IMR-90 (cell line): ENCODE data around the gene RAD23B. TPM values are rescaled to one million over a fixed set of nuclear protein-coding genes. Genes with fewer than 3 reads are reported as not detected.

Source experiments
- ATAC-seq: fragments of 200-7000 bp; cut with Tn5 transposase; 2 replicates; pipeline ENCODE4 v1.9.1; 2020; ENCODE audit warnings: low read depth, mild to moderate bottlenecking, moderate library complexity
- BruUV-seq: library from RNA; stranded (reverse); fragments of 400-500 nt; replicated peaks from 2 replicates; lab custom pipeline; 2021; lab: Mats Ljungman, UMichigan
- CTCF ChIA-PET: fragments of 300-600 bp; formaldehyde crosslinking; extraction: SDS; loops from one replicate; lab custom pipeline; 2021; ENCODE audit warnings: antibody characterized with exemption; lab: Yijun Ruan, JAX
- POLR2A ChIA-PET: fragments of 300-600 bp; sonication (Branson Sonifier 250); formaldehyde crosslinking; loops from one replicate; lab custom pipeline; 2022; ENCODE audit warnings: antibody characterized with exemption; ENCODE audit not compliant: unreplicated experiment; lab: Charles Lee
- DNase-seq: peaks from one replicate; pipeline ENCODE4 v3.0.0; 2013
- H2AFZ ChIP-seq: replicated peaks from 2 replicates; pipeline ENCODE3; 2013; ENCODE audit warnings: low read length, mild to moderate bottlenecking; ENCODE audit not compliant: poor library complexity
- H2AK5ac ChIP-seq: 2 replicates; pipeline ENCODE4 v1.6.1; 2013; ENCODE audit warnings: low read depth, low read length, inconsistent platforms
- H2AK9ac ChIP-seq: replicated peaks from 2 replicates; pipeline ENCODE3; 2013; ENCODE audit warnings: mild to moderate bottlenecking, low read depth, low read length, moderate library complexity; ENCODE audit not compliant: poor library complexity
- H2BK120ac ChIP-seq: 2 replicates; pipeline ENCODE4 v1.6.1; 2013; ENCODE audit warnings: low read depth, low read length, inconsistent platforms
- H2BK15ac ChIP-seq: 3 replicates; pipeline ENCODE4 v1.6.1; 2013; ENCODE audit warnings: low read depth, low read length, inconsistent platforms
- H2BK20ac ChIP-seq: 2 replicates; pipeline ENCODE4 v1.6.1; 2013; ENCODE audit warnings: low read depth, mild to moderate bottlenecking, inconsistent platforms, low read length, moderate library complexity
- H2BK5ac ChIP-seq: 2 replicates; pipeline ENCODE4 v1.6.1; 2013; ENCODE audit warnings: mild to moderate bottlenecking, low read depth, low read length, inconsistent platforms; ENCODE audit not compliant: poor library complexity, severe bottlenecking
- H3K14ac ChIP-seq: replicated peaks from 2 replicates; pipeline ENCODE4 v1.6.1; 2013; ENCODE audit warnings: low read depth, low read length, inconsistent platforms
- H3K18ac ChIP-seq: 2 replicates; pipeline ENCODE4 v1.6.1; 2013; ENCODE audit warnings: low read depth, low read length, control low read depth
- H3K23ac ChIP-seq: 2 replicates; pipeline ENCODE4 v1.6.1; 2013; ENCODE audit warnings: low read depth, low read length, inconsistent platforms
- H3K27ac ChIP-seq: 2 replicates; pipeline ENCODE4 v1.5.1; 2013; ENCODE audit warnings: mild to moderate bottlenecking, control low read depth, low read length; ENCODE audit not compliant: insufficient read depth
- H3K27me3 ChIP-seq: 2 replicates; pipeline ENCODE4 v1.6.1; 2013; ENCODE audit warnings: low read length; ENCODE audit not compliant: control insufficient read depth, insufficient read depth
- H3K36me3 ChIP-seq: 2 replicates; pipeline ENCODE4 v1.6.1; 2013; ENCODE audit warnings: low read length, mixed read lengths; ENCODE audit not compliant: control insufficient read depth, insufficient read depth
- H3K4ac ChIP-seq: 2 replicates; pipeline ENCODE4 v1.6.1; 2013; ENCODE audit warnings: low read depth, low read length, inconsistent platforms
- H3K4me1 ChIP-seq: 2 replicates; pipeline ENCODE4 v1.6.1; 2013; ENCODE audit warnings: low read length, mixed read lengths; ENCODE audit not compliant: control insufficient read depth, insufficient read depth
- H3K4me2 ChIP-seq: 2 replicates; pipeline ENCODE4 v1.6.1; 2013; ENCODE audit warnings: low read depth, mild to moderate bottlenecking, control low read depth, low read length, moderate library complexity
- H3K4me3 ChIP-seq: 2 replicates; pipeline ENCODE4 v1.5.1; 2013; ENCODE audit warnings: low read depth, mild to moderate bottlenecking, control low read depth, low read length, moderate library complexity; ENCODE audit not compliant: insufficient read depth
- H3K56ac ChIP-seq: 2 replicates; pipeline ENCODE4 v1.6.1; 2013; ENCODE audit warnings: low read length, inconsistent platforms; ENCODE audit not compliant: insufficient read depth; ENCODE audit errors: extremely low read depth
- H3K79me1 ChIP-seq, 2 experiments: 2 replicates each; pipeline ENCODE4 v1.6.1; 2013; ENCODE audit warnings: low read length in 2 of 2, inconsistent platforms in 1 of 2, low read depth in 1 of 2
- H3K9ac ChIP-seq: 2 replicates; pipeline ENCODE4 v1.6.1; 2013; ENCODE audit warnings: low read depth, low read length, control low read depth
- H3K9me1 ChIP-seq: 2 replicates; pipeline ENCODE4 v1.6.1; 2013; ENCODE audit warnings: low read length, inconsistent platforms; ENCODE audit not compliant: insufficient read depth
- H3K9me3 ChIP-seq: 2 replicates; pipeline ENCODE4 v1.6.1; 2013; ENCODE audit warnings: low read length; ENCODE audit not compliant: control insufficient read depth, insufficient read depth
- H4K20me1 ChIP-seq: 2 replicates; pipeline ENCODE4 v1.6.1; 2013; ENCODE audit warnings: low read length, inconsistent platforms; ENCODE audit not compliant: insufficient read depth
- H4K5ac ChIP-seq: 2 replicates; pipeline ENCODE4 v1.6.1; 2013; ENCODE audit warnings: mild to moderate bottlenecking, low read depth, low read length, control low read depth
- H4K8ac ChIP-seq, 2 experiments: 2 replicates each; pipeline ENCODE4 v1.6.1; 2013; ENCODE audit warnings: low read depth in 2 of 2, low read length in 2 of 2, control low read depth in 1 of 2, inconsistent platforms in 1 of 2
- H4K91ac ChIP-seq: 2 replicates; pipeline ENCODE4 v1.6.1; 2013; ENCODE audit warnings: low read depth, low read length, inconsistent platforms; ENCODE audit not compliant: insufficient read depth
- BHLHE40 ChIP-seq: fragments of 150-350 bp; IDR thresholded peaks from 2 replicates; pipeline ENCODE4 v1.6.1; 2016; ENCODE audit warnings: mild to moderate bottlenecking, low read depth, low read length
- CEBPB ChIP-seq: IDR thresholded peaks from 2 replicates; pipeline ENCODE4 v1.6.1; 2012; ENCODE audit warnings: low read depth, low read length, improper control_type of control experiment
- CHD1 ChIP-seq: IDR thresholded peaks from 2 replicates; pipeline ENCODE4 v1.6.1; 2012; ENCODE audit warnings: low read depth, low read length, improper control_type of control experiment
- FOS ChIP-seq: fragments of 150-350 bp; IDR thresholded peaks from 2 replicates; pipeline ENCODE4 v1.6.1; 2016; ENCODE audit warnings: low read depth, low read length
- MAFK ChIP-seq: IDR thresholded peaks from 2 replicates; pipeline ENCODE4 v1.6.1; 2012; ENCODE audit warnings: low read depth, low read length, improper control_type of control experiment
- MAZ ChIP-seq: IDR thresholded peaks from 2 replicates; pipeline ENCODE4 v1.6.1; 2012; ENCODE audit warnings: low read depth, mild to moderate bottlenecking, low read length, improper control_type of control experiment, moderate library complexity, borderline replicate concordance
- MXI1 ChIP-seq: IDR thresholded peaks from 2 replicates; pipeline ENCODE4 v1.6.1; 2012; ENCODE audit warnings: low read depth, mild to moderate bottlenecking, low read length, moderate library complexity, borderline replicate concordance
- NFE2L2 ChIP-seq: fragments of 150-350 bp; IDR thresholded peaks from 2 replicates; pipeline ENCODE4 v1.6.1; 2016; ENCODE audit warnings: low read depth, mild to moderate bottlenecking, low read length
- POLR2A ChIP-seq: IDR thresholded peaks from 2 replicates; pipeline ENCODE4 v1.6.1; 2012; ENCODE audit warnings: mild to moderate bottlenecking, low read depth, low read length
- RAD21 ChIP-seq: IDR thresholded peaks from 2 replicates; pipeline ENCODE4 v1.6.1; 2012; ENCODE audit warnings: low read length, improper control_type of control experiment
- RCOR1 ChIP-seq: IDR thresholded peaks from 2 replicates; pipeline ENCODE4 v1.6.1; 2012; ENCODE audit warnings: mild to moderate bottlenecking, low read length, improper control_type of control experiment; ENCODE audit not compliant: insufficient replicate concordance
- RFX5 ChIP-seq: IDR thresholded peaks from 2 replicates; pipeline ENCODE4 v1.8.0; 2012; ENCODE audit warnings: low read depth, mild to moderate bottlenecking, low read length, moderate library complexity
- SMC3 ChIP-seq: fragments of 150-350 bp; IDR thresholded peaks from 2 replicates; pipeline ENCODE4 v1.6.1; 2016; ENCODE audit warnings: low read depth, mild to moderate bottlenecking, antibody characterized with exemption, low read length, moderate library complexity
- WGBS, 2 experiments: methylation state at CpG; one replicate each; pipeline versions ENCODE4 v1.1.5 to v1.1.7; 2013; ENCODE audit warnings: missing lambda C conversion rate in 2 of 2; ENCODE audit not compliant: insufficient read length in 1 of 2; ENCODE audit errors: extremely low coverage in 2 of 2; 5-methylcytosine and 5-hydroxymethylcytosine counted together
- dilution Hi-C: fragments of 300-500 bp; cut with HindIII; formaldehyde crosslinking; loops from one replicate; pipeline ENCODE4 v1.14.3; 2018; ENCODE audit warnings: low sequenced_read_pairs; ENCODE audit not compliant: unreplicated experiment
- in situ Hi-C: fragments of 300-500 bp; cut with MboI; formaldehyde crosslinking; loops from 3 replicates; pipeline ENCODE4 v1.14.3; 2019; ENCODE audit warnings: low sequenced_read_pairs, inconsistent platforms, mixed read lengths
- intact Hi-C: fragments of 100-400 bp; cut with micrococcal nuclease; formaldehyde crosslinking; loops from 2 replicates; pipeline ENCODE4 v1.10.0; 2022
- polyA plus RNA-seq, 3 experiments: library from polyadenylated mRNA; depleted of rRNA; stranded (reverse); fragments of >200 nt; gene quantifications; 2 replicates each; pipeline ENCODE4 v1.2.3, GENCODE V29; 2012; ENCODE audit warnings: low replicate concordance in 1 of 3
- total RNA-seq: library from RNA; depleted of rRNA; stranded (reverse); fragments of >200 nt; gene quantifications from 2 replicates; pipeline ENCODE4 v1.2.3, GENCODE V29; 2012
- TF ChIP-seq, protein P1 (sequence below): conservative IDR thresholded peaks from 2 replicates; pipeline ENCODE4 v1.5.1; 2012; ENCODE audit warnings: mild to moderate bottlenecking, low read depth, low read length, improper control_type of control experiment
- TF ChIP-seq, protein P2 (sequence below): fragments of 150-350 bp; IDR thresholded peaks from 2 replicates; pipeline ENCODE4 v1.6.1; 2017; ENCODE audit warnings: mild to moderate bottlenecking, antibody characterized with exemption, low read length, low read depth
- TF ChIP-seq, protein P3 (sequence below): fragments of 150-350 bp; IDR thresholded peaks from 2 replicates; pipeline ENCODE4 v1.6.1; 2016; ENCODE audit warnings: low read depth, mild to moderate bottlenecking, low read length, moderate library complexity, borderline replicate concordance

The RAD23B gene
- total and polyA plus RNA-seq, 2 of the 4 experiments (the other 2 are of a cell fraction): 126 to 148 TPM

DNA sequence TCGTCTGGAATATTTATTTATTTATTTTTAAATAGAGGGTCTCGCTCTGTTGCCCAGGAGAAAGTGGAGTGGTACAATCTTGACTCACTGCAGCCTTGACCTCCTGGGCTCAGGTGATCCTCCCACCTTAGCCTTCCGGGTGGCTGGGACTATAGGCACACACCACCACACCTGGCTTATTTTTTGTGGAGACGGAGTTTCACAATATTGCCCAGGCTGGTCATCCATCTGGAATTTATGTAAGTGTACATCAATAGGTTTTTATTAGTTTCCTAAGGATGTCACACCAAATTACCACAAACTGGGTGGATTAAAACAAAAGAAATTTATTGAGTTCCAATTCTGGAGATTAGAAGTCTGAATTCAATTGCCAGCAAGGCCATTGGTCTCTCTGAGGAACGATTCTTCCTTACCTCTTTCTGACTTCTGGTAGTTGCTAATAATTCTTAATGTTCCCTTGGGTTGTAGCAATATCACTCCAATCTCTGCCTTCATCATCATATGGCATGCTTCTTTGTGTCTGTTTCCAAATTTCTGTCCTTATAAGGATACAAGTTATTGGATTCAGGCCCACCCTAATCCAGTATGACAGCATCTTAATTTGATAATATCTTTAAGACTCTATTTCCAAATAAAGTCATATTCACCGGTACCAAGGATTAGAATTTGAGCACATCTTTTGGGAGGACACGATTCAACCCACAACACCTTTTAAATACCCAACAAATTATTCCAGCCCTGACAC lies 16.3 kb upstream of the RAD23B start:
- TF ChIP-seq, protein P1, sequence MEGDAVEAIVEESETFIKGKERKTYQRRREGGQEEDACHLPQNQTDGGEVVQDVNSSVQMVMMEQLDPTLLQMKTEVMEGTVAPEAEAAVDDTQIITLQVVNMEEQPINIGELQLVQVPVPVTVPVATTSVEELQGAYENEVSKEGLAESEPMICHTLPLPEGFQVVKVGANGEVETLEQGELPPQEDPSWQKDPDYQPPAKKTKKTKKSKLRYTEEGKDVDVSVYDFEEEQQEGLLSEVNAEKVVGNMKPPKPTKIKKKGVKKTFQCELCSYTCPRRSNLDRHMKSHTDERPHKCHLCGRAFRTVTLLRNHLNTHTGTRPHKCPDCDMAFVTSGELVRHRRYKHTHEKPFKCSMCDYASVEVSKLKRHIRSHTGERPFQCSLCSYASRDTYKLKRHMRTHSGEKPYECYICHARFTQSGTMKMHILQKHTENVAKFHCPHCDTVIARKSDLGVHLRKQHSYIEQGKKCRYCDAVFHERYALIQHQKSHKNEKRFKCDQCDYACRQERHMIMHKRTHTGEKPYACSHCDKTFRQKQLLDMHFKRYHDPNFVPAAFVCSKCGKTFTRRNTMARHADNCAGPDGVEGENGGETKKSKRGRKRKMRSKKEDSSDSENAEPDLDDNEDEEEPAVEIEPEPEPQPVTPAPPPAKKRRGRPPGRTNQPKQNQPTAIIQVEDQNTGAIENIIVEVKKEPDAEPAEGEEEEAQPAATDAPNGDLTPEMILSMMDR: no peak
- TF ChIP-seq POLR2A (no peak), SMC3 (no peak), CEBPB (no peak), FOS (no peak), RCOR1 (no peak), RAD21 (no peak), MAFK (no peak), RFX5 (no peak), BHLHE40 (no peak), CHD1 (no peak), NFE2L2 (no peak), MXI1 (no peak), MAZ (no peak)
- TF ChIP-seq, protein P2, sequence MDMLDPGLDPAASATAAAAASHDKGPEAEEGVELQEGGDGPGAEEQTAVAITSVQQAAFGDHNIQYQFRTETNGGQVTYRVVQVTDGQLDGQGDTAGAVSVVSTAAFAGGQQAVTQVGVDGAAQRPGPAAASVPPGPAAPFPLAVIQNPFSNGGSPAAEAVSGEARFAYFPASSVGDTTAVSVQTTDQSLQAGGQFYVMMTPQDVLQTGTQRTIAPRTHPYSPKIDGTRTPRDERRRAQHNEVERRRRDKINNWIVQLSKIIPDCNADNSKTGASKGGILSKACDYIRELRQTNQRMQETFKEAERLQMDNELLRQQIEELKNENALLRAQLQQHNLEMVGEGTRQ: no peak
- TF ChIP-seq, protein P3, sequence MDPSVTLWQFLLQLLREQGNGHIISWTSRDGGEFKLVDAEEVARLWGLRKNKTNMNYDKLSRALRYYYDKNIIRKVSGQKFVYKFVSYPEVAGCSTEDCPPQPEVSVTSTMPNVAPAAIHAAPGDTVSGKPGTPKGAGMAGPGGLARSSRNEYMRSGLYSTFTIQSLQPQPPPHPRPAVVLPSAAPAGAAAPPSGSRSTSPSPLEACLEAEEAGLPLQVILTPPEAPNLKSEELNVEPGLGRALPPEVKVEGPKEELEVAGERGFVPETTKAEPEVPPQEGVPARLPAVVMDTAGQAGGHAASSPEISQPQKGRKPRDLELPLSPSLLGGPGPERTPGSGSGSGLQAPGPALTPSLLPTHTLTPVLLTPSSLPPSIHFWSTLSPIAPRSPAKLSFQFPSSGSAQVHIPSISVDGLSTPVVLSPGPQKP: no peak

More for the DNA sequence above, 16.3 kb upstream of the RAD23B start:
- H3K23ac ChIP-seq: no peak overlapping the region
- no peak overlapping the region for H3K9ac ChIP-seq
- H3K56ac ChIP-seq: no peak overlapping the region
- H3K14ac ChIP-seq: no peak overlapping the region
- no peaks in the 10 kb centered on the region for H3K9me3 ChIP-seq
- H2BK15ac ChIP-seq: no peak overlapping the region
- ATAC-seq: no peak
- no peak for DNase-seq
- no peak overlapping the region for H3K4ac ChIP-seq
- ChIA-PET POLR2A (no interaction called here), CTCF (no interaction called here)
- no peak overlapping the region for H2BK120ac ChIP-seq
- no peaks in the 10 kb centered on the region for H4K20me1 ChIP-seq
- intact Hi-C loops (no loop called here), in situ Hi-C loops (no loop called here), dilution Hi-C loops (no loop called here)
- H2BK5ac ChIP-seq: no peak overlapping the region
- H4K5ac ChIP-seq: no peak overlapping the region
- H2AFZ ChIP-seq: no peak overlapping the region
- no peak overlapping the region for H3K27ac ChIP-seq
- no peaks in the 10 kb centered on the region for H3K79me1 ChIP-seq
- no peak overlapping the region for H2AK5ac ChIP-seq
- H3K4me3 ChIP-seq: no peak overlapping the region
- H3K4me1 ChIP-seq: peaks cover 6% of the 10 kb centered on the region
- no peak overlapping the region for H2AK9ac ChIP-seq
- 0 out of 2 replicates have a peak overlapping the region, but pooled peaks have one; percentile 59 for H2BK20ac ChIP-seq
- H3K27me3 ChIP-seq: no peaks in the 10 kb centered on the region
- H3K36me3 ChIP-seq: no peaks in the 10 kb centered on the region
- no CpG with 5 or more reads among the region's 7 CpGs for WGBS, 2 experiments
- H3K18ac ChIP-seq: no peak overlapping the region
- H4K8ac ChIP-seq: no peak overlapping the region
- no peaks in the 10 kb centered on the region for H3K9me1 ChIP-seq
- no peak overlapping the region for H3K4me2 ChIP-seq
- no peak overlapping the region for H4K91ac ChIP-seq
- BruUV-seq: no TSS peak
